NCI-H2029 treated with DMSO at 0.1 percent for 48 hours (cell line): Measurements from ENCODE around the gene PLA2G2C.

Source experiments
- DNase-seq: peaks from one replicate; lab custom pipeline; 2025; lab: John Stamatoyannopoulos, UW

PLA2G2C gene

DNA sequence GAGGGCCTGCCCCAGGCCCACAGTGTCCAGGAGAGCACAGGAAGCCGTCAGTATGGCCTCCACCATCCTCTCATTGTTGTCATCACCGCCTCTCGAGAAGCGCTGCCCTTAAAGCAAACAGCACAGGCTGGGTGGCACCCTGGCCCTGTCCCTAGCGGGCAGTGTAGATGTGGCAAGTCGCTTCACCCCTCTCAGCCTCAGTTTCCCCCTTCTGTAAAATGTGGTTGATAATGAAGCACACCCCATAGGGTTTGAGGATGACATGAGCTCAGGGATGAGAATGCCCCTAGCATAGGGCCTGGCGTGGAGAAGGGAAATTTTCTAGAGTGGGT, 33.8 kb downstream of the PLA2G2C start:
- no peak for DNase-seq

DNA sequence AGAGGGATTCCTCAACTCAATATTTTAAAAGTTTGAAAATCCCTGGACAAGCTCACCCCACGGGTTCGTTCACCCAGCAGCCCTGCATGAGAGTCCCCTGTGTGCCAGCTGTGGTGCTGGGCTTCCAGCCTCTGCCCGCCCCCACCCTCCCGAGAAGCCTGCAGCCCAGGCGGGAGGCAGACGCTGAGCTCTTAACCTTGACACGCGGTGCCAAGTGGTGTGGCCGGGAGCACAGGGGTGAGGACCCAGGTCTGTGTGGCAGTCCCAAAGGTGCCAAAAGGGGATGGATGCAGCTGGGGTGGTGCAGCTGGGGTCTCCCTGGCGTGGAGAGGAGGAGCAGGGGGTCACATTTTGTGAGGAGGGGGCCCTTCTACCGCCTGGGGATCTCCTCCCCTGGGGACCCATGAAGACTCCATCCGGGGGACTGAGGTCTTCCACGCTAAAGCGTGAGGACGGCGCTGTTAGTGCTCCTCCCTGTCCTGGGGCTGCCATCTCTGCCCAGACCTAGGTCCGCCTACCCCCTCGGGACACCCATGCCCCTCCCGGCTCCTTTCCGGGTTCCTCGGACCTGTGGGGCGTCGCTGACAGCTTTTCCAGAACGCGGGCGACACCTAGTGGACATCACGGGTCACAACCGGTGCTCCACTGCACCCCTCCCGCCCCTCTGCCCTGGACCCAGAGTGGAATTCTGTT, 34.3 kb downstream of the PLA2G2C start:
- peak; percentile 41 for DNase-seq

DNA sequence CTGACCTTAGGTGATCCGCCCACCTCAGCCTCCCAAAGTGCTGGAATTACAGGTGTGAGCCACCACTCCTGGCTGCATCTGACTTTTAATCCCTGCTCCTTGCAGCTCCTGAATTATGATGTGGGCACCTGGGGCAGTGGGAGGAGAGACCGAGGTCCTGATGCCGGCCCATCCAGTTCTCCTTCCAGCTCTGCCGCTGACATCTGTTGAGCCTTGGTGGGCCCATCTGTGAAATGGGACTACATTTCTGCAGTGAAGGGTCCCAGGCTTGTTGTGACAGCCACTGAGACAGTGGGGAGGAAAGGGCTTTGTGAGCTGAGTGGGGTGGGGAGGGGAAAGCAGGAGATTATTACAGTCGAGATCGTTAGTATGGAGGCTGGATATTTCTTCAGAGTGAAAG, 35.3 kb downstream of the PLA2G2C start:
- no peak for DNase-seq

DNA sequence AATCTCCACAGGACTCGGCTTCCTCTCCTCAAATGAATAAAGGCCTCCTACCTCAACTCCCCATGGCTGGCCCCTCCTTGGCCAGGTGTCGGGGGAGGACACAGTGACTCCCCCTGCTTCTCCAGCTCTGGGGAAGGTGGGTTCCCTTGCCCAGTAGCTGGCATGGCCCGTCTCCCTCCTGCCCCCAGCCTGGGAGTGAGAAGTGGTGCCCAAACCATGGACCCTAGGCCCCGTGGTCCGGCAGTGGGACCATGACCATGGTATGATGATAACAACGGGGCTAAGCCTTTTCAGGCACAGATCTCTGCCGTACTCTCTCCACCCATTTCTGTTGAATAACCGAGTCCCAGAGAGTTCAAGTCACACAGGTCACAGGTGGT, 36.0 kb downstream of the PLA2G2C start:
- DNase-seq = no peak

DNA sequence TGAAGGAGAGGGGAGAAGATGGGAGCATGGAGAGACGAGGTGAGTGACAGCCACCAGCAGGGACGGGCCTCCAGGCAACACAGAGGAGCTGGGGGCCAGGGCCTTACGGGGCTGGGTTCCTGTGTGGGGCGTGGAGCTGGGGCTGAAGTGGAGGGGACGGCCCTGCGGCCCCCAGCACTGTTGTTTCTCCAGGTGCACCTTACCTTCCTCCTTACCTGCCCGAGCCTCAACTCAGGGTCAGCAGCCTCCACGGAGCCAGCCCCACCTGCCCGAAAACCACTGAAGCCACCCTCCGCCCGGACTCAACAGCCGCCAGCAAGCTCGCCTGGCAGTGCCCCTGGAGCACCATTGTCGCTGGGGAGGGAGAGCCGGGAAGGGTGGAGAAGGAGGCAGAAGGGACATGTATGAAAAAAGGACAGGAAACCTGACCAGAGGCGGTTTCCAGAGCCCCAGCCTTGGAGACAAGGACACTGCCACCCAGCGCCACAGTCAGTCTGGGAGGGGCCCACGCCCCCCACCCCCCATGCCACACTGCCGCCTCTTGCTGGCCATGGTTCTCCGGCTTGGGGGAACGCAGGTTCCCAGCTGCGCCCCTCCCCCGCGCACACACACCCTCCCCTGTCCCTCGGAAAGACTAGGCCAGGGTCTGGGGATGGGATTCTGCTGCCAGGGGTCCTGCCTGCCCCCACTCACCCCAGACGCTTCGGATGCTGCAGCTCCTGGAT, 36.6 kb downstream of the PLA2G2C start:
- no peak for DNase-seq

DNA sequence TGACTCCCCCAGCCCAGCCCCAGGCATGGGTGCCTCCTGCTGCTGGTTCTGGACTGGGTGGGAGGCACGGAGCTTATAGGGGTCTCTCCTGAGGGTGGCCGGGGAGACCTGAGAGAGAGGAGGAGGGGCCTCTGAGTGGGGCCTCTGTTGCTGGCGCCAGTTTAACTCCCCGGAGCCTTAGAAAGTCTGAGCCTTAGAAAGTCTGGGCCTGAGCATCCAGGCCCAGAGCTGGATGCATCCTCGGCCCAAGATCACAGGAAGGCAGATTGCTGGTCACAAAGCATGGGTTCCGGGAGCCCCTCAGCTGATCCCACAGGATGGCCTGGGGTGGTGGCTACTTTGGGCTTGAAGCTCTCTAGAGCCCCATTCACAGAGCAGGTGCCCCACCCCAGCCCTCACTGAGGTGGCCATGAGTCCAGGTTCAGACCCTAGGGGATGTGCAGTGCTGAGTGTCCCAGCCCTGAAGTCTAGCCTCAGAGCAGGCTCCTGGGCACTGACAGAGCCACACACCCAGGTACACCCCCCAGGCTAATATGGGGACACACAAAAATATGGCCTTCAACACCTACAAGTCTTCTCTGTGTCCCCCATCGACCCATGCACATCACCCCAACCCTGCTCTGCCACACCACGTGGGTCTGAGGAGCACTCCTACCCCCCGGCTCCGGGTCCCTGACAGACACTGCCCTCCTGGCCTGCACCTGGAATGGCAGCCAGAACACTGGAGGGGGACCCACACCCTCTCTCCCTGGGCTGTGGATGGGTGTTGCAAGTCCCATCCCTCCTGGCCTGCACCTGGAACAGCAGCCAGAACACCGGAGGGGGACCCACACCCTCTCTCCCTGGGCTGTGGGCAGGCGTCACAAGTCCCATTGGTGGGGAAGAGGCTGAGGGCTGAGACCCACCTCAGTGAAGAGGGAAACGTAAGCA, 37.5 kb downstream of the PLA2G2C start:
- no peak for DNase-seq

DNA sequence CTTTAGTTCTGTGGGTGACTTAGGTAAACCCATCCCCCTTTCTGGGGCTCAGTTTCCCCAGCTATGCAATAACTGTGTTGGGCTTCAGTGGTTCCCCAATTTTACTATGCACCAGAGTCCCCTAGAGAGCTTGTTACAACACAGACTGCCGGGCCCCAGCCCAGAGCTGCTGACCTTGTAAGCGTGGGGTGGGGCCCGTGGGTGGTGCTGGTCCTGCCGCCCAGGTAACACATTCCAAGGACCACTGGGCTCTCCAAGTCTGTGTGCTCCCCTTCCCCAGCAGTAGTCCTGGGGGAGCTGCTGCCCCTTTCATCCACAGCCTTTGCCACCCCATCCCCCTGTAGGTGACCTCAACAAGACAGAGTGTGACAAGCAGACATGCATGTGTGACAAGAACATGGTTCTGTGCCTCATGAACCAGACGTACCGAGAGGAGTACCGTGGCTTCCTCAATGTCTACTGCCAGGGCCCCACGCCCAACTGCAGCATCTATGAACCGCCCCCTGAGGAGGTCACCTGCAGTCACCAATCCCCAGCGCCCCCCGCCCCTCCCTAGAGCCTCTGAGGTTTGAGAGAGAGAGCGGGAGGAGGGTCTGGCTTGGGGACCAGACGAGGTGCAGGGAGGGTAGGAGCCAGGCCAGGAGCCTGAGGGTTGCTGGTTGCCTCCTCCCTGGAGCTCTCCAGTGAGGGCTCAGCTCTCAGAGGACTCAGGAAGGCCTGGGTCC, 38.3 kb downstream of the PLA2G2C start:
- DNase-seq = no peak

DNA sequence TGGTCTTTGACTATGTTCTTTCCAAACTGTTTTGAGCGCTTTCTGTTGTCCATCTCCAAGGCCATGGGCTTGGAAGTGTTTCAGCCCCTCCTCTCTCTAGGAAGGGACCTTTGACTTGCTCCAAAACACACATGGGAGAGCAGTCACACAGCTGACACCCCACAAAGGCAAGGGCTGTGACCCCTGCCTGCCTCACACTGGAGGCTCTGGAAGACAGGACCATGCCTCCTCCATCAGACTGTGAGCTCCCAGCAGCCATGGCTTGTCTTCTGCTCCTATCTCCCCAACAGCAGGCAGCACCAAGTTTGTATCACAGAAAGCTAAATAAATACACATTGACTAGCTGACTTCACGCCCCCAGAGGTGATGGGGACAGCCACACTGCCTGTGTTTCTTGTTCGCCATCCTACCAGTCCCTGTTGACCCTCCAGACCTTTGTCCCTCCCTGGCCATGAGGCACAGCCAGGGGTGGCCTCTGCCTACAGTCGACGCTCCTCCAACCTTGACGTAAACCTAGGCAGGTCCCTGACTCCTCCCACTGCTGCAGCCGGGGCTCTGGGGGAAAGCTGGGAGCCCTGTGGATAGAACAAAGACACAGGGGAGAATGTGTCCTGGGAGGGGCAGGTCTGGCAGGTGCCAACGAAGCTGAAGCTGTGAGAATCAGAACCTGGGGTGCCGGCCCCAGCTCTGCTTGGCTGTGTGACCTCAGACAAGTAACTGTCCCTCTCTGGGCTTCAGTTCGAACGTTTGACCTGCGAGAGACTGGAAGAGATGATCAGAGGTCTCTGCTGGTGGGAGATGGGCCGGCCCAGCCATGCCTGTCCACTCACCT, 42.4 kb downstream of the PLA2G2C start:
- DNase-seq = no peak

DNA sequence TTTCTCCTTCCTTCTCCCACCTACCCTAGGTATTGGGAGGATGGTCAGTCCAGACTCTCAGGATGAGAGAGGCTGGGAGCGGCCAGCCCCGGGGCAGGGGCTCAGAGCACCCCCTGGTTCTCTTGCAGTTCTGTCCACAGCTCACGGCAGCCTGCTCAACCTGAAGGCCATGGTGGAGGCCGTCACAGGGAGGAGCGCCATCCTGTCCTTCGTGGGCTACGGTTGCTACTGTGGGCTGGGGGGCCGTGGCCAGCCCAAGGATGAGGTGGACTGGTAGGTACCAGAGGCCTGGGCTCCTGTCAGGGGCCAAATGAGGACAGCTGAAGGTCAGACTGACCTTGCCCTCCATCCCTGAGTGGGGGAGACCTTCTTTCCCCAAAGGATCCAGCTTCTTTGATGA, 43.0 kb downstream of the PLA2G2C start:
- no peak for DNase-seq

DNA sequence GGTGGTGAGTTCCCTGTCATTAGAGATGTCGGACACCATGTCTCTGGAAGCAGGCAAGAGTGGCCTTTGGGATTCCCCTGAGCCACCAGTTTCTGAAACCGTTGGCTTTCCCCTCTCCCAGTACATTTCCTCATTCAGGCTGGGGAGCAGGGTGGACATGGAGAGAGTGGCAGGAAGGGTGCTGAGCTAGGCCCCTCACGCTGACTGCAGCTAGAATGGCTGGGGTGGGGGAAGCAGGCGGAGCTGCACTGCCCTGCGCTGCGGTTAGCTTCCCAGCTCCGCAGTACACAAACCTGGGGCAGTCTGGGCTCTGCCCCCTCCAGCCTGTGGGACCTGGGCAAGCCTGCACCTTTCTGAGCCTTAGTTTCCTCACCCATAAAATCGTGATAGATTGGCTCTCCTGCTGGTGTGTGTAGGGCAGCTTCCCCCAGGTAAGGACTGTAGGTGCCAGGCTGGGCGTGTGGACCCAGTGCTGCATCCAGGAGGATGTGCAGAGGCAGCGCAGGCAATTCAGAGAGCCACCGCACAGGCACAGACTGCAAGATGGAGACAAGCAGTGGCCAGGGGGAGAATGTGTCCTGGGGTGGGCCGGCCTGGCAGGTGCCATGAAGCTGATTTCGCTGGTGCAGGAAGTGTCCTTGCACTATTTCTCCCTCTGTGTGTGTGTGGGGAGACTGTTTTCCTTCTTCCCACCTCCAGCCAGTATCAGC, 44.2 kb downstream of the PLA2G2C start:
- no peak for DNase-seq

DNA sequence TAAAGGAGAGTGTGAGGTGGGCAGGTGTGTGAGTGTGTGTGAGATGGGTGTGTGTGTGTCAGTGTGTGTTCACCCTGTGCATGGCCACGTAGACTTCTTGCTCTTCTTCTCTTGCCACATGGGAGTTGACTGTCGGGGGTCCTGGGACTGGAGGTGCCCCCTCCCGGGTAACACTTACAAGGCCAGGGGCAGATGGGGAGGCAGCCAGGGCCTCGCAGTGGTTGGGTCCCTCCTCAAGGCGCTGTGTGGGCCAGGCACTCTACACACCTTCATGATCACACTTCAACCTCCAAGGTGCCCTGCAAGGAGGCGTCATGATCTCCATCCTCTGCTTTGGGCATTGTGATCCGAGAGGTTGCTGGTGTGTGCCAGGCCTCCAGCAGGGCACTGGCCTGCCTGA, 44.9 kb downstream of the PLA2G2C start:
- no peak for DNase-seq

DNA sequence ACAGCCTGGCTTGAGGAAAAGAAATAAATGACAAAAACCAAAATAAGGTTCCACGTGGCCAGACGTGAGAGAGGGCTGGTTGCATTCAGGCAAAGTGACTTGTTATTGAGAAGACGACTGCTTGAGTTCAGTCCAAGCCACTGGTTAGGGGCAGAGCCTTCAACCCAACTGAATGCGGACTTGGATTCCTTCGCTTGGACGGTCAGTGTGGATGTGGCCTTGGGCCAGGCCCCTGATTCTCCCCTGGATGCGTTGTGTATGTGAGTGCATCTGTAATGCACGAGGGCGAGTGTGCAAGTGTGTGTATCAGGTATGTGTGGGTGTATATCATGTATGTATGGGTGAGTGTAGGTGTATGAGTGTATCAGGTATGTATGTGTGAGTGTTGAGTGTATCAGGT, 45.3 kb downstream of the PLA2G2C start:
- no peak for DNase-seq

DNA sequence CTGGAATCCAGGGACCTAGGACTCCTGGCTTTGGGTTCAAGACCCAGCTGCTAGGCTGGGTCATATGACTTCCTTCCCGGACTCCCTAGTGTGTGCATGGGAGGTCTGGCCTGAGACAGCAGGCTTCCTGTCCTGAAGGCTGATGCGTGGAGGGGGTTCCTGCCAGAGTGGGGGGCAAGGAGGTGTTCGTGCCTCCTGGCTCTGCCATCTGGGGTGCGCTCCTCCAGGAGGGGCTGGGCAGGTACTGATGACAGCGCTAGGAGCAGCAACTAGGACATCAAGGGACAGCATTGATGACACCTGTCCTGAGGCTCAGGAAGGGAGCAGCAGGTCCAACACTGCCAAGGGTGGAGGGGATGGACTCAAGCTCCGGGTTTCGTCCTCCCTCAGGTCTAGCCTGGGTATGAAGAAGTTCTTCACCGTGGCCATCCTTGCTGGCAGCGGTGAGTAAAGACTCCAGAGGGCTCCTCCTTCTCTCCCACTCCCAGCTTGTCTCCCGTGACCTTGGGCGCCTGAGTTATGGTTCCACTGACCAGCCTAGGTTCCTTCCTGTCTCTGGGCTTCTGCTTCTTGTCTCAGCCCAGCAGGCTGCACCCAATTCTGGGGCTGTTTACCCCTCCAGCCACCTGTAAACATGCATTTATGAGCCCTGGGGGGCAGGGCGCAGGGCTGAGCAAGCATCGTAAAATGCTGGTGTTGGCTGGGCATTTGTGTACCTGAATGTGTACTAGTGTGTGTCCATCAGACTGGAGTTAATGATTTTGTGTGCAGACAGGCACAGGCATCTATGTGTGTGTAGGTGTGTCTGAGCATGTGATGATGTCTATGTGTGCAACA, 46.3 kb downstream of the PLA2G2C start:
- no peak for DNase-seq

DNA sequence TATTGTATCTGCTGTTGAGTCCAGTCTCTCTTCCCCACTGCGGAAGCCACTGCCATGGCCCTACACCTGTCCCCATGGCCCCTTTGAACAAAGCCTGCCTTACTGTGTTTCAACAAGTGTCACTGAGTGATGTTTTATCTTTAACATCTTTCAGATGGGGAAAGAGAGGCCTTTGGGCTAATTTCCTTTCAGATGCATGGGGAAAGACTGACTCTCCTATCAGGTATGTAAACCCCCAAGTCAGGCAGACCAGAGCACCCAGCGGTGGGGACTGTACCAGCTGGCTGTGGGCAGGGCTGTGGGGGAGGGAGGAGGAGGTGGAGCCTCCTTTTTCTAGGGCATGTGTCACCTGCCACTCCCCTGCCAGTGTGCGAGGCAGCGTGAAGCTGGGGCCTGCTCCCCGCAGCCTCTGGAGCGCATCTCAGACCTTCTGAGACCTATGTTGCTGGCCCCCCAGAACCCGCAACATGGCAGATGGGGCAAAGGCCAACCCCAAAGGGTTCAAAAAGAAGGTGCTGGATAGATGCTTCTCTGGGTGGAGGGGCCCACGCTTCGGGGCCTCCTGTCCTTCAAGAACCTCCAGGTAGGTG, 47.3 kb downstream of the PLA2G2C start, which contains the start of gene PLA2G2F:
Gene PLA2G2F, plus strand, starts transcription at position 363 of the 590 bp plus-strand sequence. Its CDS starts 105 bp downstream, at position 468.
- no peak for DNase-seq

DNA sequence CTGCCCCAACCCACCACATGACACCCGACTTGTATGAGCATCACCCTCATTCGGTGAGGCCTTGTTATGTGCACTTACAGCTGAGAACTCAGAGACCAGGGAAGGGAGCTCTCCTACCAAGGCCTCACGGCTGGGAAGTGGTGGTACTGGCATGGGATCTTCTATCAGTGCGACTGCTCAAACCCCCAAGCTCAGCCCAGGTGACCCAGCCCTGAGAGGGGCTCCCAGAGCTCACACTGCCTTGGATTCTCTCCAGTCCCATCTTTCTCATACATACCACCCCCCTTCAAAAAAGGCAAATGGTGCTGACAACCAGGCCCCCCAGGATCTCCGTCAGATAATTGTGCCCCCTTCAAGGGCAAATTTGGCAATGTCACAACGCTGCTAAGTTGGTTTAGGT, 48.0 kb downstream of the PLA2G2C start:
- DNase-seq = no peak

DNA sequence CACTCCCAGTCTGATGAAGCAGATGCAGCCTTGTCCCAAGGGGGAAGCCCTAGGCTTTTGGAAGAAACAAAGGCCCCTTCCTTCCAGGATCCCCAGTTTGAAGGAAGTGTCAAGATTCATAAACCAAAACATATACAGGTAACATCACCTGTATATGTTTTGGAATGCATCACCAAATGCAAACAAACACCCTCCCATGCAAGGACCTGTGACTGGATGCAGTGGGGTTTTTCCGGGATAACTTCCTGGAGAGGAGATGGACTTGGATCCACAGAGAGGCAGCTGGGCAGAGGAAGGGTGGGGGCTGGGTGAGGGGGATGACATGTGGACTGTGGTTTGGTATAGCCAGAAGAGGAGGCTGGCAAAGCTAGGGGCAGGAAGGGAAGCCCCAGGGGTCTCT, 48.7 kb downstream of the PLA2G2C start:
- no peak for DNase-seq

DNA sequence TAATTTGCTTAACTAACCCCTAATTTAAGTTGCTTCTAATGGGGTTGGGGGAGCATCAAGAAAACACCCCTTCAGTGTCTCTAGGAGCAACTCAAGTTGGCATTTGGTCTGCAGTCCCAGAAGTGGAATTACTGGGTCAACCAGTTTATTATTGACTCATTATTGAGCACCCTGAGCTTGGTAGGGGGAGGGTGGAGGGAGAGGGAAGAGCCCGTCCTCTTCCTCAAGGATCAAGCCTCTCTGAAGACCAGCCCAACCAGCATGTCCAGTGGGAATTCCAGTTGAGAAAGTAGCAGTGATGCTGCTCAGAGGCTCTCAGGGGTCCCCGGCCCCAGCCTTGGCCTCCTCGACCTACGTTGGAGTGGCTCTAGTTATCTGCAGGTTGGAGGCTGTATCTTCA, 49.3 kb downstream of the PLA2G2C start:
- no peak for DNase-seq

DNA sequence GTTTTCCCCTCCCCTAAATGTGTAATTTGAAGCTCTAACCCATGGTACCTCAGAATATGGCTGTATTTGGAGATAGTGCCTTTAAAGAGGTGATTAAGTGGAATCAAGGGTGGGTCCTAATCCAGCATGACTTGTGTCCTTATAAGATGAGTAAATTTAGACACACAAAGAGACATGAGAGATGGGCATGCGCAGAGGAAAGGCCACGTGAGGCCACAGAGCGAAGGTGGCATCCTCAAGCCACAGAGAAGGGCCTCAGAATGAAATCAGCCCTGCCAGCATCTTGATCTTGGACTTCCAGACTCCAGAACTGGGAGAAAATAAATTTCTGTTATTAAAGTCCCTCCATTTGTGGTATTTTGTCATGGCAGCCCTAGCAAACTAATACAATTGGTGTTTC, 50.1 kb downstream of the PLA2G2C start:
- no peak for DNase-seq

DNA sequence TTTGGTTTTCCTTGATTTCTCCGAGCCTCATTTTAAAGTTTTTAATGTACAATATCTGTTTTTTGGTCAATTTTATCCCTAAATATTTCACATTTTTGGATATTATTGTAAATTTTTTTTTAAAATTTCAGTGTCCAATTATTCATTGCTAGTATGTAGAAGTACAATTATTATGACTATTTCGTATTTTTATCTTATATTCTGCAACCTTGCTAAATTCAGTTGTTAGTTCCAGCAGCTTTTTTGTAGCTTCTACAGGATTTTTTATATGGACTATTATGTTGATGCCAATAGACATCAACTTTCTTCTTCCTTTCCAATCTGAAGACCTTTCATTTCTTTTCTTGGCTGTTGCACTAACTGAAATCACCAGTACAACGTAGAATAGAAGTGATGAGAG, 51.3 kb downstream of the PLA2G2C start:
- no peak for DNase-seq
